ENCODE measurements around the gene ACYP1.

DNA sequence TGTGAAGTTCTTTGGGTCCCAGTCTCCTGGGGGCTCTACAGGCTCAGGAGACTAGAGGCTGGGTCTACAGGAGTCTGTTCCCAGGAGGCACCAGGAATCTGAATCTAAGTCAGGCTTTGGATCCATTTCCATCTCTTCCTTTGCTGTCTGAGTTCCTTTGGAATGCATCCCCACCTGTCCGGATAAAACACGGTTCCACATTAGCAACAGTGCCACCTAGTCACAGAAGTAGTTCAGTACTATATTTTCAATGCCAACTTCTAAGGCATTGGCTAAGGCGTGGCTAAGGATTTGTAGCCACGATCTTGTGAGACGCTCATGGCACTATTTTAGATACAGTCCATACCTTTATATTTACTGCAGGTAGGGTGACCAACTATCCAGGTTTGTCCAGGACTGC is 20.7 kb upstream of the ACYP1 start:
- TF ChIP-seq, protein P1, sequence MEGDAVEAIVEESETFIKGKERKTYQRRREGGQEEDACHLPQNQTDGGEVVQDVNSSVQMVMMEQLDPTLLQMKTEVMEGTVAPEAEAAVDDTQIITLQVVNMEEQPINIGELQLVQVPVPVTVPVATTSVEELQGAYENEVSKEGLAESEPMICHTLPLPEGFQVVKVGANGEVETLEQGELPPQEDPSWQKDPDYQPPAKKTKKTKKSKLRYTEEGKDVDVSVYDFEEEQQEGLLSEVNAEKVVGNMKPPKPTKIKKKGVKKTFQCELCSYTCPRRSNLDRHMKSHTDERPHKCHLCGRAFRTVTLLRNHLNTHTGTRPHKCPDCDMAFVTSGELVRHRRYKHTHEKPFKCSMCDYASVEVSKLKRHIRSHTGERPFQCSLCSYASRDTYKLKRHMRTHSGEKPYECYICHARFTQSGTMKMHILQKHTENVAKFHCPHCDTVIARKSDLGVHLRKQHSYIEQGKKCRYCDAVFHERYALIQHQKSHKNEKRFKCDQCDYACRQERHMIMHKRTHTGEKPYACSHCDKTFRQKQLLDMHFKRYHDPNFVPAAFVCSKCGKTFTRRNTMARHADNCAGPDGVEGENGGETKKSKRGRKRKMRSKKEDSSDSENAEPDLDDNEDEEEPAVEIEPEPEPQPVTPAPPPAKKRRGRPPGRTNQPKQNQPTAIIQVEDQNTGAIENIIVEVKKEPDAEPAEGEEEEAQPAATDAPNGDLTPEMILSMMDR (conservative IDR thresholded peaks at IDR 0.05 in 1 of 2, IDR thresholded peaks at IDR 0.05 in 1 of 2; ENCODE audit: low read depth in 1 of 2, low read length in 2 of 2): no peak
- TF ChIP-seq EZH2 (IDR thresholded peaks at IDR 0.05; ENCODE audit: low read length, missing control alignments): no peak

All from fibroblast of lung (primary cell).